ENCODE data around the gene NBEA.
A peak's percentile ranks its signal among the peaks of the same experiment; 100 is the strongest.

The NBEA gene

GRCh38 chr13:35502456-35502855 is 560.4 kb downstream of the NBEA start:
- DNase-seq (ENCODE audit: low read depth, low spot score), result no peak
- TF ChIP-seq, protein P1, sequence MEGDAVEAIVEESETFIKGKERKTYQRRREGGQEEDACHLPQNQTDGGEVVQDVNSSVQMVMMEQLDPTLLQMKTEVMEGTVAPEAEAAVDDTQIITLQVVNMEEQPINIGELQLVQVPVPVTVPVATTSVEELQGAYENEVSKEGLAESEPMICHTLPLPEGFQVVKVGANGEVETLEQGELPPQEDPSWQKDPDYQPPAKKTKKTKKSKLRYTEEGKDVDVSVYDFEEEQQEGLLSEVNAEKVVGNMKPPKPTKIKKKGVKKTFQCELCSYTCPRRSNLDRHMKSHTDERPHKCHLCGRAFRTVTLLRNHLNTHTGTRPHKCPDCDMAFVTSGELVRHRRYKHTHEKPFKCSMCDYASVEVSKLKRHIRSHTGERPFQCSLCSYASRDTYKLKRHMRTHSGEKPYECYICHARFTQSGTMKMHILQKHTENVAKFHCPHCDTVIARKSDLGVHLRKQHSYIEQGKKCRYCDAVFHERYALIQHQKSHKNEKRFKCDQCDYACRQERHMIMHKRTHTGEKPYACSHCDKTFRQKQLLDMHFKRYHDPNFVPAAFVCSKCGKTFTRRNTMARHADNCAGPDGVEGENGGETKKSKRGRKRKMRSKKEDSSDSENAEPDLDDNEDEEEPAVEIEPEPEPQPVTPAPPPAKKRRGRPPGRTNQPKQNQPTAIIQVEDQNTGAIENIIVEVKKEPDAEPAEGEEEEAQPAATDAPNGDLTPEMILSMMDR (IDR thresholded peaks at IDR 0.05; ENCODE audit: low read depth, low read length), result no peak
- in situ Hi-C loops (cut with HindIII; ENCODE audit: low sequenced_read_pairs), result no loop called here
- no peak overlapping the region for H3K4me3 ChIP-seq (ENCODE audit: low read depth, low read length)

- DNase-seq (ENCODE audit: low read depth, low spot score), result peak; percentile 97
- in situ Hi-C loops (cut with HindIII; ENCODE audit: low sequenced_read_pairs), result no loop called here
Measured at GRCh38 chr13:35512271-35512920, 570.3 kb downstream of the NBEA start.

DNA sequence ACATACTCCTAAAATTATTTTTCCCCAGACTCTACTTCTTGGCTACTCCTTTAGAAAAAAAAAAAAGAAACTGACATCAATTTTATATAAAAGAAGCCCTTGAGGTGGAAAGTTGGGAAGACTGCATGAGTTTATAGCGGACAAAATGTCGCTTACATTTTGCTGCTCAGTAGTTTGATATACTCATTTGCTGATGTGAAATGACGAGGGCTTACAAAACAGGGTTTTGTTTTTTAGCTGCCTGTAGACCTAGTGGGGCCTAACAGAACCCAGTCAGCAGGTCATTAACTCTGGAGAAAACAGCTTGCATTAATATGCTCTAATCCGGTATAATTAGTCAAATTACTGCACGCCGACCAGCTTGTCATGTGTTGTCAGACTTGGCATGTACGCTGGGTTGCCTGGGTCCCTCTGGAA is 572.0 kb downstream of the NBEA start:
- in situ Hi-C loops (cut with HindIII; ENCODE audit: low sequenced_read_pairs), result no loop called here
- TF ChIP-seq, protein P1 (IDR thresholded peaks at IDR 0.05; ENCODE audit: low read depth, low read length), result no peak
- no peak overlapping the region for H3K4me3 ChIP-seq (ENCODE audit: low read depth, low read length)
- DNase-seq (ENCODE audit: low read depth, low spot score), result no peak

More at GRCh38 chr13:35512271-35512920, 570.3 kb downstream of the NBEA start:
- H3K4me3 ChIP-seq (ENCODE audit: low read depth, low read length), result no peak overlapping the region
- TF ChIP-seq, protein P1 (IDR thresholded peaks at IDR 0.05; ENCODE audit: low read depth, low read length), result no peak

- TF ChIP-seq, protein P1 (IDR thresholded peaks at IDR 0.05; ENCODE audit: low read depth, low read length), result no peak
- DNase-seq (ENCODE audit: low read depth, low spot score), result no peak
- no peak overlapping the region for H3K4me3 ChIP-seq (ENCODE audit: low read depth, low read length)
- in situ Hi-C loops (cut with HindIII; ENCODE audit: low sequenced_read_pairs), result no loop called here
Measured at GRCh38 chr13:35514801-35515502, 572.9 kb downstream of the NBEA start.

DNA sequence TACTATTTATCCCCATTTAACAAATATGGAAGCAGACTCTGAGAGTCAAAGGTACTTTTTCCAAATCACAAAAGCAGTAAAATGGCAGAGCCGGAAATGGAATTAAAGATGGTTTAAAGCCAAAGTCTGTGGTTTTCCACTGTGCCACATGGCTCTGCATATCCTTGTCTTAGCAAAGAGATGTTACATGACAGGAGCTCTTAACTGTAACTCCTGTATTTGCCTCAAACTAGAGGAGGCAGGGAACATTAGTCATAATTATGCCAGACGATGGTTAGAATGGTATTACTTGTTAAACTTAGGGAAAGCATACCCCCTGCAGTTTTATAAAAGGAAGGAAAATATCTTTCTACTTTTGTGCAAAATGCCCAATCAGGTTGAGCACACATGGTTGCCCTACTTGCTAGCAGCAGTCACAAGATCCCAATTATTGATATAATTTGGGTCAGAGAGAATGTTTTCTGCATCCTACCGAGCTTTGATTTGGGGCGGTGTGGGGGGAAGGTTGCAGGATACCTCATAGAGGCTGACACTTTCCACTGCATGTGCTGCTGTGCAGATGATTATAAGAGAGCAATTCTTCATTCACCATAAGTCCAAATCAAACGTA is 576.4 kb downstream of the NBEA start:
- peak; percentile 17 for DNase-seq (ENCODE audit: low read depth, low spot score)
- no peak overlapping the region for H3K4me3 ChIP-seq (ENCODE audit: low read depth, low read length)
- in situ Hi-C loops (cut with HindIII; ENCODE audit: low sequenced_read_pairs), result no loop called here
- TF ChIP-seq, protein P1 (IDR thresholded peaks at IDR 0.05; ENCODE audit: low read depth, low read length), result no peak

- no peak overlapping the region for H3K4me3 ChIP-seq (ENCODE audit: low read depth, low read length)
- TF ChIP-seq, protein P1 (IDR thresholded peaks at IDR 0.05; ENCODE audit: low read depth, low read length), result no peak
- DNase-seq (ENCODE audit: low read depth, low spot score), result no peak
- in situ Hi-C loops (cut with HindIII; ENCODE audit: low sequenced_read_pairs), result no loop called here
Measured at GRCh38 chr13:35524171-35524570, 582.1 kb downstream of the NBEA start.
